ENCODE measurements around the gene PTPRR. TPM values are rescaled to one million over a fixed set of nuclear protein-coding genes. Genes with fewer than 3 reads are reported as not detected.

The PTPRR gene
- total RNA-seq, 1 experiment from 2014 or later = 1.3 TPM

GRCh38 chr12:70643939-70644338 lies 276.6 kb downstream of the PTPRR start:
- Mint-ChIP-seq H3K4me3 (ENCODE audit: unreplicated experiment) (no peak overlapping the region), H3K27me3 (ENCODE audit: insufficient read depth, unreplicated experiment) (no peaks in the 10 kb centered on the region), H3K27ac (ENCODE audit: unreplicated experiment) (no peak overlapping the region), H3K4me1 (ENCODE audit: low read depth, unreplicated experiment) (no peaks in the 10 kb centered on the region), H3K9me3 (ENCODE audit: unreplicated experiment) (no peaks in the 10 kb centered on the region), H3K36me3 (ENCODE audit: insufficient read depth, unreplicated experiment) (no peaks in the 10 kb centered on the region)
- no peaks in the 10 kb centered on the region for H3K36me3 ChIP-seq (ENCODE audit: control insufficient read depth, insufficient read depth, low read length)
- intact Hi-C loops (cut with micrococcal nuclease; ENCODE audit: unreplicated experiment) = no loop called here
- no peaks in the 10 kb centered on the region for H3K9me3 ChIP-seq
- ChIA-PET CTCF (no interaction called here), POLR2A (no interaction called here)
- no peak overlapping the region for H3K4me3 ChIP-seq (ENCODE audit: low read depth, low read length)
- no TSS peak for BruUV-seq (replicated peaks)
- peaks cover 11% of the 10 kb centered on the region; the same call in 1 of the 2 replicates for H3K4me1 ChIP-seq
- H3K27me3 ChIP-seq (replicated peaks; ENCODE audit: control insufficient read depth, insufficient read depth, low read length) = no peaks in the 10 kb centered on the region
- DNase-seq = no peak
- TF ChIP-seq CTCF (IDR thresholded peaks at IDR 0.05; ENCODE audit: insufficient read depth in 1 of 2, low read depth in 1 of 2, low read length in 1 of 2, severe bottlenecking in 1 of 2, unreplicated experiment in 1 of 2) = no peak

- DNase-seq = no peak
- no peak overlapping the region for H3K4me3 Mint-ChIP-seq (ENCODE audit: unreplicated experiment)
- no peaks in the 10 kb centered on the region for H3K4me1 Mint-ChIP-seq (ENCODE audit: low read depth, unreplicated experiment)
- no peaks in the 10 kb centered on the region for H3K36me3 ChIP-seq (ENCODE audit: control insufficient read depth, insufficient read depth, low read length)
- H3K27me3 ChIP-seq (replicated peaks; ENCODE audit: control insufficient read depth, insufficient read depth, low read length) = no peaks in the 10 kb centered on the region
- H3K9me3 Mint-ChIP-seq (ENCODE audit: unreplicated experiment) = no peaks in the 10 kb centered on the region
- H3K27me3 Mint-ChIP-seq (ENCODE audit: insufficient read depth, unreplicated experiment) = no peaks in the 10 kb centered on the region
- H3K4me3 ChIP-seq (ENCODE audit: low read depth, low read length) = no peak overlapping the region
- intact Hi-C loops (cut with micrococcal nuclease; ENCODE audit: unreplicated experiment) = no loop called here
- CTCF ChIA-PET = no interaction called here
- H3K36me3 Mint-ChIP-seq (ENCODE audit: insufficient read depth, unreplicated experiment) = no peaks in the 10 kb centered on the region
- no peak for TF ChIP-seq CTCF (IDR thresholded peaks at IDR 0.05; ENCODE audit: insufficient read depth in 1 of 2, low read depth in 1 of 2, low read length in 1 of 2, severe bottlenecking in 1 of 2, unreplicated experiment in 1 of 2)
- BruUV-seq (replicated peaks) = no TSS peak
- peaks cover 11% of the 10 kb centered on the region; the same call in 1 of the 2 replicates for H3K4me1 ChIP-seq
- POLR2A ChIA-PET = no interaction called here
- H3K9me3 ChIP-seq = no peaks in the 10 kb centered on the region
- no peak overlapping the region for H3K27ac Mint-ChIP-seq (ENCODE audit: unreplicated experiment)
Observed at GRCh38 chr12:70641691-70642090, 278.8 kb downstream of the PTPRR start.

- Mint-ChIP-seq H3K4me1 (ENCODE audit: low read depth, unreplicated experiment) (no peaks in the 10 kb centered on the region), H3K27me3 (ENCODE audit: insufficient read depth, unreplicated experiment) (no peaks in the 10 kb centered on the region), H3K27ac (ENCODE audit: unreplicated experiment) (no peak overlapping the region), H3K36me3 (ENCODE audit: insufficient read depth, unreplicated experiment) (no peaks in the 10 kb centered on the region), H3K4me3 (ENCODE audit: unreplicated experiment) (no peak overlapping the region), H3K9me3 (ENCODE audit: unreplicated experiment) (no peaks in the 10 kb centered on the region)
- DNase-seq = no peak
- H3K36me3 ChIP-seq (ENCODE audit: control insufficient read depth, insufficient read depth, low read length) = no peaks in the 10 kb centered on the region
- no peaks in the 10 kb centered on the region for H3K27me3 ChIP-seq (replicated peaks; ENCODE audit: control insufficient read depth, insufficient read depth, low read length)
- H3K9me3 ChIP-seq = no peaks in the 10 kb centered on the region
- no peak for TF ChIP-seq CTCF (IDR thresholded peaks at IDR 0.05; ENCODE audit: insufficient read depth in 1 of 2, low read depth in 1 of 2, low read length in 1 of 2, severe bottlenecking in 1 of 2, unreplicated experiment in 1 of 2)
- ChIA-PET CTCF (no interaction called here), POLR2A (no interaction called here)
- H3K4me3 ChIP-seq (ENCODE audit: low read depth, low read length) = no peak overlapping the region
- no TSS peak for BruUV-seq (replicated peaks)
- intact Hi-C loops (cut with micrococcal nuclease; ENCODE audit: unreplicated experiment) = no loop called here
- H3K4me1 ChIP-seq = peaks cover 5% of the 10 kb centered on the region; the same call in 1 of the 2 replicates
Observed at GRCh38 chr12:70640901-70641300, 279.6 kb downstream of the PTPRR start.
